ENCODE measurements around the gene PLD4. TPM values are rescaled to one million over a fixed set of nuclear protein-coding genes. Genes with fewer than 3 reads are reported as not detected.
"Not testable (repeated sequence)": the region's sequence is repeated elsewhere in the genome, so short reads cannot be mapped to it uniquely, and the experiment has no call there.

PLD4 gene
- polyA plus RNA-seq, 1 donor = 11.1 TPM

GRCh38 chr14:104919152-104919992 is 5.3 kb upstream of the PLD4 start:
- H3K27ac ChIP-seq (ENCODE audit: low read length); DNase-seq: not testable (repeated sequence)
- WGBS (ENCODE audit: insufficient coverage, low lambda C conversion rate) = 70% methylated on average over 2 of the region's 12 CpGs

GRCh38 chr14:104919993-104920315 is 4.7 kb upstream of the PLD4 start:
- no CpG with 5 or more reads among the region's 3 CpGs for WGBS (ENCODE audit: insufficient coverage, low lambda C conversion rate)
- no peak for DNase-seq
- H3K36me3 ChIP-seq (ENCODE audit: control insufficient read depth, insufficient read depth, low read length) = no peaks in the 10 kb centered on the region
- peaks cover 5% of the 10 kb centered on the region for H3K9me3 ChIP-seq (ENCODE audit: control insufficient read depth, low read depth, low read length)
- H3K4me3 ChIP-seq (ENCODE audit: low read length) = no peak overlapping the region
- H3K27ac ChIP-seq (ENCODE audit: low read length) = no peak overlapping the region
- H3K27me3 ChIP-seq (ENCODE audit: control insufficient read depth, insufficient read depth, low read length) = peaks cover 7% of the 10 kb centered on the region
- H3K4me1 ChIP-seq (ENCODE audit: control insufficient read depth, insufficient read depth, low read length) = peaks cover under 1% of the 10 kb centered on the region

More at GRCh38 chr14:104919152-104919992, 5.3 kb upstream of the PLD4 start:
- H3K27me3 ChIP-seq (ENCODE audit: control insufficient read depth, insufficient read depth, low read length); H3K4me1 ChIP-seq (ENCODE audit: control insufficient read depth, insufficient read depth, low read length); H3K36me3 ChIP-seq (ENCODE audit: control insufficient read depth, insufficient read depth, low read length); H3K9me3 ChIP-seq (ENCODE audit: control insufficient read depth, low read depth, low read length); H3K4me3 ChIP-seq (ENCODE audit: low read length): not testable (repeated sequence)

- H3K4me3 ChIP-seq (ENCODE audit: low read length) = no peak overlapping the region
- H3K36me3 ChIP-seq (ENCODE audit: control insufficient read depth, insufficient read depth, low read length) = no peaks in the 10 kb centered on the region
- no peaks in the 10 kb centered on the region for H3K27me3 ChIP-seq (ENCODE audit: control insufficient read depth, insufficient read depth, low read length)
- H3K9me3 ChIP-seq (ENCODE audit: control insufficient read depth, low read depth, low read length) = peaks cover 5% of the 10 kb centered on the region
- H3K4me1 ChIP-seq (ENCODE audit: control insufficient read depth, insufficient read depth, low read length) = peaks cover 20% of the 10 kb centered on the region
- DNase-seq = no peak
- WGBS (ENCODE audit: insufficient coverage, low lambda C conversion rate) = no CpG with 5 or more reads among the region's 4 CpGs
- H3K27ac ChIP-seq (ENCODE audit: low read length) = no peak overlapping the region
These were observed 849 bp upstream of the PLD4 start for GRCh38 chr14:104923640-104924420.

GRCh38 chr14:104925214-104925854 is 655 bp downstream of the PLD4 start:
- Histone ChIP-seq H3K36me3 (ENCODE audit: control insufficient read depth, insufficient read depth, low read length) (no peaks in the 10 kb centered on the region), H3K27ac (ENCODE audit: low read length) (no peak overlapping the region), H3K4me1 (ENCODE audit: control insufficient read depth, insufficient read depth, low read length) (peaks cover 20% of the 10 kb centered on the region), H3K4me3 (ENCODE audit: low read length) (no peak overlapping the region), H3K27me3 (ENCODE audit: control insufficient read depth, insufficient read depth, low read length) (peaks cover 3% of the 10 kb centered on the region), H3K9me3 (ENCODE audit: control insufficient read depth, low read depth, low read length) (peaks cover 5% of the 10 kb centered on the region)
- peak in 1 of 2 donors; percentile 31 for DNase-seq
- WGBS (ENCODE audit: insufficient coverage, low lambda C conversion rate) = no CpG with 5 or more reads among the region's 10 CpGs

GRCh38 chr14:104925855-104926609 is 1.4 kb downstream of the PLD4 start:
- peaks cover 20% of the 10 kb centered on the region for H3K4me1 ChIP-seq (ENCODE audit: control insufficient read depth, insufficient read depth, low read length)
- H3K27me3 ChIP-seq (ENCODE audit: control insufficient read depth, insufficient read depth, low read length) = peaks cover 9% of the 10 kb centered on the region
- H3K36me3 ChIP-seq (ENCODE audit: control insufficient read depth, insufficient read depth, low read length) = no peaks in the 10 kb centered on the region
- H3K27ac ChIP-seq (ENCODE audit: low read length) = no peak overlapping the region
- DNase-seq = no peak
- no peak overlapping the region for H3K4me3 ChIP-seq (ENCODE audit: low read length)
- H3K9me3 ChIP-seq (ENCODE audit: control insufficient read depth, low read depth, low read length) = peaks cover 5% of the 10 kb centered on the region
- WGBS (ENCODE audit: insufficient coverage, low lambda C conversion rate) = no CpG with 5 or more reads among the region's 15 CpGs

GRCh38 chr14:104926619-104927431 is 2.1 kb downstream of the PLD4 start:
- no peak for DNase-seq
- Histone ChIP-seq H3K27me3 (ENCODE audit: control insufficient read depth, insufficient read depth, low read length) (peaks cover 17% of the 10 kb centered on the region), H3K36me3 (ENCODE audit: control insufficient read depth, insufficient read depth, low read length) (no peaks in the 10 kb centered on the region), H3K4me1 (ENCODE audit: control insufficient read depth, insufficient read depth, low read length) (peaks cover 21% of the 10 kb centered on the region), H3K27ac (ENCODE audit: low read length) (no peak overlapping the region), H3K9me3 (ENCODE audit: control insufficient read depth, low read depth, low read length) (peaks cover 8% of the 10 kb centered on the region), H3K4me3 (ENCODE audit: low read length) (no peak overlapping the region)
- no CpG with 5 or more reads among the region's 21 CpGs for WGBS (ENCODE audit: insufficient coverage, low lambda C conversion rate)

- WGBS (ENCODE audit: insufficient coverage, low lambda C conversion rate) = no CpG with 5 or more reads among the region's 10 CpGs
- Histone ChIP-seq H3K36me3 (ENCODE audit: control insufficient read depth, insufficient read depth, low read length) (no peaks in the 10 kb centered on the region), H3K27ac (ENCODE audit: low read length) (no peak overlapping the region), H3K27me3 (ENCODE audit: control insufficient read depth, insufficient read depth, low read length) (peaks cover 23% of the 10 kb centered on the region), H3K4me3 (ENCODE audit: low read length) (no peak overlapping the region), H3K9me3 (ENCODE audit: control insufficient read depth, low read depth, low read length) (peaks cover 14% of the 10 kb centered on the region), H3K4me1 (ENCODE audit: control insufficient read depth, insufficient read depth, low read length) (peaks cover 27% of the 10 kb centered on the region)
- DNase-seq = peak in 1 of 2 donors; percentile 23
These were observed 2.7 kb downstream of the PLD4 start for GRCh38 chr14:104927432-104927816.

- Histone ChIP-seq H3K27me3 (ENCODE audit: control insufficient read depth, insufficient read depth, low read length) (peaks cover 28% of the 10 kb centered on the region), H3K4me3 (ENCODE audit: low read length) (no peak overlapping the region), H3K4me1 (ENCODE audit: control insufficient read depth, insufficient read depth, low read length) (peaks cover 30% of the 10 kb centered on the region), H3K36me3 (ENCODE audit: control insufficient read depth, insufficient read depth, low read length) (no peaks in the 10 kb centered on the region), H3K9me3 (ENCODE audit: control insufficient read depth, low read depth, low read length) (peaks cover 19% of the 10 kb centered on the region), H3K27ac (ENCODE audit: low read length) (no peak overlapping the region)
- peak in 1 of 2 donors; percentile 23 for DNase-seq
- WGBS (ENCODE audit: insufficient coverage, low lambda C conversion rate) = no CpG with 5 or more reads among the region's 8 CpGs
These were observed 3.2 kb downstream of the PLD4 start for GRCh38 chr14:104927901-104928300.

GRCh38 chr14:104928391-104929133 is 3.9 kb downstream of the PLD4 start:
- Histone ChIP-seq H3K36me3 (ENCODE audit: control insufficient read depth, insufficient read depth, low read length) (no peaks in the 10 kb centered on the region), H3K27ac (ENCODE audit: low read length) (no peak overlapping the region), H3K27me3 (ENCODE audit: control insufficient read depth, insufficient read depth, low read length) (peaks cover 32% of the 10 kb centered on the region), H3K9me3 (ENCODE audit: control insufficient read depth, low read depth, low read length) (peaks cover 22% of the 10 kb centered on the region), H3K4me1 (ENCODE audit: control insufficient read depth, insufficient read depth, low read length) (peaks cover 30% of the 10 kb centered on the region), H3K4me3 (ENCODE audit: low read length) (no peak overlapping the region)
- WGBS (ENCODE audit: insufficient coverage, low lambda C conversion rate) = no CpG with 5 or more reads among the region's 17 CpGs
- DNase-seq = no peak
